Bone marrow (tissue), 2 donors: ENCODE measurements around the gene TEX53.

Experiments
- DNase-seq, 2 donors: peaks; one replicate each; lab custom pipeline; 2025; lab: John Stamatoyannopoulos, UW

Gene TEX53

DNA sequence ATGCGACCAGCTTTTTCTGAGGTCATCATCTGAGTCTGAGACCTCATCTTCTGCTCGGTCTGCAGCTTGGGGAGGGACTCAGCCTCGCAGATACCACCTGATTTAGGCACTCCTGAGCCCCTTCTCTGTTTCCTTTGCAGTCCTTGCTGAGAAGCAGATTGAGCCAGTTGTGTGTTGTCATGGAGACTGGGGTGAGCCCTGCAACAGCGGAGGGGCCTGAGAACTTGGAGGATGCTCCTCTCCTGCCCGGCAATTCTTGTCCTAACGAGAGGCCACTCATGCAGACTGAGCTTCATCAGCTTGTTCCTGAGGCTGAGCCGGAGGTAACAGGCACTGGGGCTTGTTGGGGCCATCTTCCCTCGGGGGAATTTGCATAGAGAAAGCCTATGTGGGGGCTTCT is 19.2 kb downstream of the TEX53 start:
- no peak for DNase-seq

DNA sequence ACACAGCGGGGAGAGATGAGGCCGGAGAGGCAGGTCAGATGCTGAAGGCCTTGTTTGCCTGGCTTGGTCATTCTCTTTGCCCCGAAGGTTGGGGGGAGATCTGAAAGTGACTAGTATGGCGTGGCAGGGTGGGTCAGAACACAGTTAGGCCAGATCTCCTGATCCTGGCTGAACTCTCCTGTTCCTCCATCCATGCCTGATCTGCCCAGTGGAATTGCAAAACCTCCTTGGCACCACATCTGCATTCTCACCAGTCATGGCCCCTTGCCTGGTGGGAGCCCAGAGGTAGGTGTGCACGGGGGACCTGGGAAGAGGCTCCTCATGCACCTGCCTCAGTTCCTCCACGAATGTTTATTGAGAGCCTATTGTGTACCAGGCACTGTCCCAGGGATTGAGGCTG is 23.2 kb downstream of the TEX53 start:
- no peak for DNase-seq

DNA sequence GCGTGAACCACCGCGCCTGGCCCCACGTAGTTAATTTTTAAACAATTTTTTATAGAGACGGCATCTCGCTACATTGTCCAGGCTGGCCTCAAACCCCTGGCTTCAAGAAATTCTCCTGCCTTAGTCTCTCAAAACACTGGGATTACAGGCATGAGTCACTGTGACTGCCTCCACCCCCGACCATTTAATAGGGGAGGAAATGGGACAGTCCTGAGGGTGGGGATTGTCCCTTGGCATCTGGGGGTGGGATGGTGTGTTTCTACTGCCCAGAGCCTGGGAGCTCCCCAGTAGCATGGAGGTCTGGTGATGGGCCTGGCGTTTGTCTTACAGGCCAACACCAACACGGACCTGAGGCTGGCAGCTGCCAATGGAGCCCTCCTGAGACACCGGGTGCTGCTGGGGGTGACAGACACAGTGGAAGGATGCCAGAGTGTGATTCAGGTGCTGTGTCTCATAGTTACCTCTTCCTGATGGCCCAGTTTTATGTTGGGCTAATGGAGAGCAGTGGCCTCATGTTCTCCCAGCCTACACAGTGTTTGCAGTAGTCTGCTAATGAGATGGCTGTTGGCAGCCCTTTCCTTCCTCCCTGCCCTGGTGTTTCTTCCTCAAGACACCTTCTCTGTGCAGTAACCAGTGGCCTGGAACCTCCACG is 24.0 kb downstream of the TEX53 start:
- DNase-seq = no peak

DNA sequence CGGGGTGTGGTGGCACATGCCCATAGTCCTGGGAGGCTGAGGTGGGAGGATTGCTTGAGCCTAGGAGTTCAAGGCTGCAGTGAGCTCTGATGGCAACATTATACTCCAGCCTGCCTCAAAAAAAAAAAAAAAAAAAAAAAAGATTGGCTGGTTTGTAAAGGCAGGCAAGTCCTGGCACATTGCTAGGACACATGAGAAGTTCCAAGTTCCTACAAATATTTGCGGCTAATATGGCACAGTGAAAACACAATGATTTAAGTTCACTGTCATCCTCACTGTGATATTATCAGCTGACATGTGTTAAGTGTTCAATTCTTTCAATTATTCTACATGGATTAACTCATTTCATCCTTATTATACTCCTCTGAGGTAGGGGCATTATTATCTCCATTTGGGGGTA is 26.4 kb downstream of the TEX53 start:
- no peak for DNase-seq

DNA sequence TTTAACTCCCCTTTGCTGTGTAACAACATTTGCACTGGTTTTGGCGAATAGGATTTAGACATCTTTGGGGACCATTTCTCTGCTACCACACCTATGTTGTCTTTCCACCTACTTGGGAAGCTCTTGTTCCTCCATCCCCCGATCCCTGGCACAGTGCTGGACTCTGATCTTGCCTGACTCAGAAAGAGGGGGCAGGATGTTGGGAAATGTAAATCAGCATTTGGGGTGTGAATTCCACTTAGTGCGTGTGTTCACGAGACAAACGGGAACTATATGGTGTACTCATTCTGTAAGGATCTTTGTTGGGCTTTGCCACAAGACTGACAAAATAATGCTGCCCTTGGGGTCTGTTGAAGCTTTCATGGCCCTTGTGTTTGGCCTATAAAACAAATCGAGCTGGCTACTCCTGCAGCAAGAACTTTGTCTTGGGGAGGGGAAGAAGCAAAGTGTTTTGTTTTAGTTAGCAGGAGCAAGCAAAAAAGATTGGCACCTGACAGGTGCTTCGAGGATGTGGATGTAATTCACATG is 28.0 kb downstream of the TEX53 start:
- no peak for DNase-seq

DNA sequence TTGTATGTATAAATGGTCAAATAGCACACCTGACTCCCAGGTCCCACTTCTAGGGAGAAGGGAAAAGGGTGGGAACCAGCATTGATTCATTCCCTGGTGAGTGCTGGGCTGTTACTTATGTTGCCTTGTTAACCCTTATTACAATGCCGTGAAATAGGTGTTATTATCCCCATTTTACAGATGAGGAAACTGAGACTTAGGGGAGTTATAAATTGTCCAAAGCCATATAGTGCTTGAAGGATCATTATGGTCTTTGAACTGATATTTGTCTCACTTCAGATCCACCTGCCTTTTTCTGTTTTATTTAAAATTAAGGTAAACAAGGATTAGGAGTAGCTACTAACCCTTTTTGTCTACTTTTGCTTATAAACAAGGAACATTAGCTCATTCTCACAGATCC is 30.1 kb downstream of the TEX53 start:
- no peak for DNase-seq

DNA sequence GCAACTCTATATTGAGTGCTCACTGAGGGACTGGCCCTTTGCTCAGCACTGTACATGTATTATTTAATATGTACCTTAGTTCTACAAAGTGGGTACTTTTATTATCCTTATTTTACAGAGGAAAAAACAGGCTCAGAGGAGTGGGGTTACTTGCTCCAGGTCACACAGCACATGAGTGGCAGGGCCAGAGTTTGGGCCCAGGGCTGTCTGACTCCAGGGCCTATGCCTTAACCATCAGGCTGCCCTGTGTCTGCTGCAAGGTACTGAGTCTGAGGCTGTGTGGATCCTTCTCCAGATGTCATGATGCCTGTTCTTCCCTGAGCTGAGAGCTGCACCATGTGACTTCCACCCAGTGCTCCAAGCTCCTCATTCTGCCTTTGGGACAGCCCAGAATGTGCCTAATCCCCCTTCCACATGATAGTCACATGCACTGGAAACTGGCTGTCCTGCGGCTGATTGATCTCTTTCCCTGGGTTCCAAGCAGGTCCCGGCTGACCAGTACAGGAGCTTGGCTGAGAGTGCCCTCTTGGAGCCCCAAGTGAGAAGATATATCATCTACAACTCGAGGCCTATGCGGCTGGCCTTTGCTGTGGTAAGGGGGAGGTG is 31.1 kb downstream of the TEX53 start:
- no peak for DNase-seq

DNA sequence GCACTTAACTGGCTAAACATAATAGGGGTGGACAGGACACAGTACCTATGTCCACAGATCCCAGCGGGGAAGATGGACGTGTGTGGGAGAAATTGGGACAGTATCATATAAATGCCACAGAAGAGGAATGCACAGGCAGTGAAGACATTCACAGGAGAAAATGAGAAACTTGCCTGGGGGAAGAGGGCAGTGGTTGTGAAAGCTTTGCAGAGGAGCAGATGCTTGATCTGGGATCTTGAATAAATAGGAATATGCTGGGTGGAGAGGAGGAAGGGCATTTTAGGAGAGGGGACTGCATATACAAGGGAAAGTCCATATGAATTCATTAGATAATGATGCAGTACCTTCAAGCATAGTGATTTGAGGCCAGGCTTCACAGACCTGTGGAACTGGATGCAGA is 32.9 kb downstream of the TEX53 start:
- DNase-seq = no peak

DNA sequence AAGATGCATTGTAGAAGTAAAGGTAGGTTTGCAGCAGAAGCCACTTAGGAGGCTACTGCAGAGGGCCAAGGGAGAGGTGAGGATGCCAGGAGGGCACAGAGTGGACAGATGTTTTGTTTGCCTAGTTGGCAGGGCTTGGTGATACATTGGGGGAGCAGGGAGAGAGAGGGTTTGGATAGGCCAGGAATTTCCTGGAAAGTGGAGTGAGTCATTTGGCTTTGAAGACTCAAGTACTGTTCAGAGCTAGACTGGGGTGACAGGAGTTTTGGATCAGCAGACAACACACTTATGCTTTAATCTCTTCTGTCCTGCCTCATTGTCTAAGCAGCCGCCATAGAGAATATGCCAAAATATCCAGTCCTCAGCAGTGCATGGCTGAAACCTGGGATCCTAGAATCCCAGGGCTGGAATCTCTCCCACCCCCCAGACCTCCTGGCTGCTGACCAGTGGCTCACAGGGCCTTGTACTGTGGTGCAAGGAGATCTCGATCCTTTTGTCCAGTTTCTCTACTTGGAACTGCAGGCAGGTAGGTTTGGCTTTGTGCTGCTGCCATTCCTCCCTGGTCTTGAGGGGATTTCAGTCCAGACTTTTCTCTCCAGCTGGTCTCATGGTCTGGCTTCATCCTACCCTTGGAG is 35.5 kb downstream of the TEX53 start:
- DNase-seq = no peak

DNA sequence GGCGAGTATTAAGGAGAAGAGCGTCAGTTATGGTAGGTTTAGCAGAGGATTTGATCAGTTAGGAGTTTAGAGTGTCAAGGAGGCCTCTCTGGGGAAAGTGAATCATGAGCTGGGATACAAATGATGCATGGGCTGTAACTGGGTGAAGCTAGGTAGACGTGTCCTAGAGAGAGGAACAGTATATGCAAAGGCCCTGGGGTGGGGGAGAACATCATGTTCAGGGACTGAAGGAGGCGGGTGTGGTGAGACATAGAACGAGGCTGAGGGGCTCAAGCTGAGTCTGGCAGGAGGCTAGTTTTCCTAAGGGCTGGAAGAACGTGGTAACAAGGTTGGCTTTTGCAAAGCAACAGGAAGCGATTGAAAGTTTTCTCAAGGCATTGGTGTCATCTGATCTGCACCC is 36.0 kb downstream of the TEX53 start:
- DNase-seq = no peak

DNA sequence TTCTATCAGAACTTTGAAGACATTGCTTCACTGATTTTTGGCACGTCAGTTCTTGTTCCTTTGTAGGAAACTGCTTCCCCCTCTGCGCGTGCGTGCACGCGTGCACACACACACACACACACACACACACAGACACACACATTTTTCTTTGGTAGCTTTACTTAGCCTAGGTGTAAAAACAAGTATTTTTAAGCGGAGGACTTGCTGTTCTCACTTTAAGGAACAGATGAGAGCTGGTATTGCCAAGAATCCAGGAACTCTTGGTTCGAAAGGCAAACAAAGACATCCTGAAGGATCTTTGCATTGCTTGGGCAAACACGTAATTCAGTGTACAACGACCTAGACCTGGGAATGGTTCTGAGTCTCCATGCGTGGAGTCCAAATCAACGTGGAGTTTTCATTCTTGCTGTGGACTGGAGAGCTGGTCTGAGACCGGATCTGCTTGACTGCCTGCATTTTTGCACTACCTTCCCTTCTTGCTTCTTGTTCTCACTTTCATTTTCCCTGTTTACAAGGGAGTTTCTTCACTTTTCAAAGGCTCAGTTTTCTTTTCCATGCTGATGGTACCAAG is 38.3 kb downstream of the TEX53 start:
- DNase-seq = no peak

DNA sequence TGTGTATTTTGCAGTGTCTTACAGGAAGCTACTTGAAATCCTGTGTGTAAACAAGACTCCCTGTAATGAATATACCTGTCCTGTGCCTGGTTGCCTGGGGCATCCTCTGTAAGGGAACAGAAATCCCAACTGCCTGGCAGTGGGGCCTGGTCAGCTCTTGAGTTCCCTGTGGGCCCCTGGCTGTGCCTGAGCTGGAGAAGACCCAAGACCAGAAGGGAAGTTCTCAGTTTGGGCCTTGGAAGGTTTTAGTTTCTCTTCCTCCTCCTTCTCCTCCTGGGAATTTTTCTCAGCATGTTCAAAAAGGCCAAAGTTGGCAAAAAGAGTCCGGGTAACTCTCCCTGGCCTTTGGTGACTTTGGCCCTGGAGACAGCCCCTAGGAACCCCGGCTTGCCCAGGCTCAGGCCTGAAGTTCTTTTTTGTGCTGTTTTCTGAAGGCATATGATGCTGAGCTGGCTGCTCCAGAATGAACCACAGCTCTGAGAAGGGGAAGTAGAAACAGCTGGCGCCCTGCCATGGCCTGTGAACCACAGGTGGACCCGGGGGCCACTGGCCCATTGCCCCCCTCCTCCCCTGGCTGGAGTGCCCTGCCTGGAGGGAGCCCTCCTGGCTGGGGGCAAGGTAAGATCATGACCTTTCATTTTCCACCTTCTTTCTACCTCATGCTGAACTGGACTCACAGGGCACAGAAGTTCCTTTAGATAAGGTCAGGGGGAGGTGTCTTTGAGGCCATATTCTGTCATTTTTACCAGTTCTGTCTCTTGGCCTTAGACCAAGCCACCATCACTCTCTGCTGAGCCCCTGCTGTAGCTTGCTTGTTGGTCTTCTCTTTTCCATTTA is 40.7 kb downstream of the TEX53 start:
- DNase-seq = peak; percentile 58 to 76

DNA sequence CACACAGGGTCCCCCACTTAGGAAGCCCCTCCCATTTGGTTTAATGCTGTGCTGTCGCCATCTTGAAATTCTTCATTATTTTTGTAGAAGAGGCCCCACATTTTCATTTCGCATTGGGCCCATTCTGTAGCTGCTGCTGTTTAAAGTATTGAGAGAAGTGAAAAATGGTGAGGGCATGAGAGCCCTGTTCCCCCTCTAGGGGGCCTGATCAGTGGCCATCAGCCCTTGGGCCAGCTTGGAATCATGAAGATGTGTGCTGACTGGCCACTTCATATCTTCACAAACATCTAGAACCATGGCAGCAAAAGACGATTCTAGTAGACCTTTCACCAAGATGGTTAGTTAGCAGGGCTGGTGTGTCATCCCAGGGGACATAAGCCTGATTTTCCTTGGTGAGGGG is 43.2 kb downstream of the TEX53 start:
- no peak for DNase-seq

DNA sequence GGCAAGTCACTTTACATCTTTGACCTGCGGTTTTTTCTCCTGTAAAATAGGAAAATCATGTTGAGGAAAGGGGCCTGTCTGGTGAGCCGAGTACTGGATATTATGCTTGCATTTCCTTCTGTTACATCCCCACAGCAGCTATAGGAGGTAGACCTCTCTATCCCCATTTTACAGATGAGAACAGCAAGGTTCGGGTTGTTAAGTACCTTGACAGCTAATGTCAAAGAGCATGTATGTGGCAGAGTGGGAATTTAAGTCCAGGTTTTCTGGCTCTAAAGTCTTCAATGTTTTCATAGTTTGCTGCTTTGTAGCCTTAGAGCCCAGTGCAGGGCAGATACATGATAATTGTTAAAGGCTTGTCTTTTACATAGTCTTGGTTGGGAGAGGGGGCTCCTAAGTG is 43.7 kb downstream of the TEX53 start:
- DNase-seq = no peak

DNA sequence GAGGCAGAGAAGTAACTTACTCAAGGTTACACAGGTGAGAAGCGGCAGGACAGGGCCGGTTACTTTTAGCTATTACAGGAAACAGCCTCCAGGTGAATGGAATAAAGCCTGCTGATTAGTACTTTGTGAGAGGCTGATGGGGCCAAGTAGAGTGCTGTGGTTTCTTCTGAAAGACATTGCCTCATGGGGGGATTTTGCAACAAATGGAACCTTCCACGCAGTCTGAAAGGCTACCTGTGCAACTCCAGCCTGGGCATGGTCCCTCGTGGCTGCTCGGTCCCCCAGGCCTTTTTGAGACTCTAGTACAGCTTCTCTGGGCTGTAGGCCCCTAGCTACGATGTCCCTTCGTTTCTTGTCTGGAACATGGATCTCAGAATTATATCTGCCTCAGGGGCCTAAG is 44.5 kb downstream of the TEX53 start:
- DNase-seq = no peak

DNA sequence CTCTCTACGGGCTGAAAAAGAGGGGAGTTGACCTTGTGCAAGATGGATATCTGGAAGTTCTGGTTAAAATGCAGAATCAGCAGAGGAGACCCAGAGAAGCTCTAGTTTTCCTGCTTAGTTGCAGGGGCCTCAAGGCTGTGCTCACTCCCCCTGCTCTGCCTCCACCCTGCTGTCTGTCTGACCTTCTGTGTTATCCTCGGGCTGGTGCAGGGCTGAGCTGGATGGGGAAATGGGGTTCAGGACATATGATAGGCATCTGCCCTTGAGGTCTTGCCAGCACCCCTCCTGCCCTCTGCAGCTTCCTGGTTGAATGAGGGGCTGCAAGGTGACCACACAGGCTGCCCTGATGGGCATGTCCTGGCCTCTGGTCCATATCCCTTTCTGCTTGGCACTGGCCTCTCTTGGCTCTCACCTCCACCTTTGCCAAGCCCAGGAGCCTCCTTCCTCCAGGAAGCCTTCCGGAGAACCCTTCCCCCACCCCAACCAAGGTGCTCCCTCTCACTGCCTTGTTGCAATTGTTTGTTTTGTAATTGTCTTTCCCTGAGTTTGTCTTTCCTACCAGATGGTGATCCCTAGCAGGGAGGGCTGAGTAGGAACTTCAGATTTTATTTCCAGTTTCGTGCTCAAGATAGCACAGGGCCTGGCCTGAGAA is 45.2 kb downstream of the TEX53 start:
- DNase-seq = no peak

DNA sequence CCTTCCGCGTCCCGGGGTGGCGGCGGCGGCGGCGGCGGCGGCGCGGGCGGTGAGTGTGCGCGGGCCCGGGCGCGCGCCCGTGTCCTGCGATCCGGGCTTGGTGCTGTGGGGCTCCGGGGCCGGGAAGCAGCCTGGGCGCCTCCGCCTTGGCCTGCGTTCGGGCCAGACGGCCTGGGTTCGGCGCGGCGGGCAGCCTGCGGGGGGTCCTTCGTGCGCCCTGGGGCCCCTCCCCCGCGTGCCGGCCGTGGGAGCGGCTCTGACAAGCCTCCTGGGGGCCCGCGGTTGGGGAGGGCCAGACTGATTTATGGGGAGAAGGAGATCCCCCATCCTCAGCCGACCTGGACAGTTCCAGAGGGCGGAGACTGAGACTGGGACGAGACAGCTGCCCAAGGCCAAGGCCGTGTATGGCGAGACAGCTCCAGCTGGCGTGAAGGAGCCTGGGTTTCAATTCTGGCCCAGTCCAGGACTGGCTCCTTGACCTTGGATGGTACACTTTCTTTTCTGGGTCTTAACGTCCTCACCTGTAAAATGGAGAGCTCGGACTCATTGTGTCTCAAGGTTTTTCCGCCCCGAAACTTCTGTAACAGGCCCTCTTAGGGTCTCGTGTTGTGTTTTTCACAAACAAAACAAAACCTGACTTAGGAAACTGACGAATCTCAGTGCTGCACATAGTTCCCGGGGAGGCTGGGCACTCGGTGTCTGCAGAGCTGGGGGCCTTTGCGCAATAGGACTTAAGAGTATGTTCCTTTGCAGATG is 45.9 kb downstream of the TEX53 start:
- peak; percentile 4 to 61 for DNase-seq

DNA sequence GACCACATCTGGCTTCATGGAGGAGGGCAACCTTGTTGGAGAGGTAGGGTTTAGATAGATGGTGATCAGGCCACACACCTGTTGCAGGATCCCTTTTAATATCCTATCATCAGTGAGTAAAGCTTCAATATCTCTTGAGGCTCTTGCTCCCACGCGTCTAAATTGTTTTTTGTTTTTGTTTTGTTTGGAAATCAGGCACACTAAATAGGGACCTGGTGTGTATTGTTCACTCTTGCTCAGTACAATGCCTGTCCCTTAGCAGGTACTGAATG is 49.1 kb downstream of the TEX53 start:
- DNase-seq = no peak

DNA sequence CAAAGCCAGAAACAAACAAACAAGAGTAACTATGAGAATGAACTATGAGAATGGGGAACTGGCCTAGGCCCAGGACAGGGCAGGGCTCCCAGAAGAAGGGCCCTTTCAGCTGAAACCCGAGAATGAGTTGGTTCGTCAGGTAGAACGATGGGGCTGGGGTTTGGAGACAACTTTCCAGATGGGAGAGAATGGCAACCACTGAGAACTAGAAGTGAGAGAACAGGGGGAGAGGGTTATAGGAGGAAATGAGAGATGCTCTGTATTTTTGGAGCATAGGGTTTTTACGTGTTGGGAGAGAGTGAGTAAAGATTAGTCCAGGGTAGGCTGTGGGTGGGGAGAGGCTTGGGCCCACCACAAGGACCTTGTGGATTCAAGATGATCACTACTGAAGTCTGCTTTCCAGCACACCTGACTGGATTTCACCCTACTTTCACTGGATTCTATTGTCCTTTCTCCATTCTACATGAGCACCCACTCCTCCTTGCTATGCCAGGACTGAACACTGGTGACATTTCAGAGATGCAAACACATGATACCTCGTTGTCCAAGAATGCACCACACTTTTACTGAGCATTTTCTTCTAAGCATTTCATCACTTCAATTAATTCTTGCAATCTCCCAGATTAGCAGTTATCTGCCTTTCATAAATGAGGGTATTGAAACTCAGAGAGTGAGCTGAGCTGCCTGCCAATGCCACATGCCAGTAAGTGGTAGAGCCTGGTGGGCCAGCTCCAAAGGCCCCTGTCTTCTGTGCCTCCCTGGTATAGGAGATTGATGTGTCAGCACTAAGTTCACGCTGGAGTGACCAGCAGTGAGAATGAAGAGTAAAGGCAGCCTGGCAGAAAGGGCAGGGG is 49.7 kb downstream of the TEX53 start:
- no peak for DNase-seq

DNA sequence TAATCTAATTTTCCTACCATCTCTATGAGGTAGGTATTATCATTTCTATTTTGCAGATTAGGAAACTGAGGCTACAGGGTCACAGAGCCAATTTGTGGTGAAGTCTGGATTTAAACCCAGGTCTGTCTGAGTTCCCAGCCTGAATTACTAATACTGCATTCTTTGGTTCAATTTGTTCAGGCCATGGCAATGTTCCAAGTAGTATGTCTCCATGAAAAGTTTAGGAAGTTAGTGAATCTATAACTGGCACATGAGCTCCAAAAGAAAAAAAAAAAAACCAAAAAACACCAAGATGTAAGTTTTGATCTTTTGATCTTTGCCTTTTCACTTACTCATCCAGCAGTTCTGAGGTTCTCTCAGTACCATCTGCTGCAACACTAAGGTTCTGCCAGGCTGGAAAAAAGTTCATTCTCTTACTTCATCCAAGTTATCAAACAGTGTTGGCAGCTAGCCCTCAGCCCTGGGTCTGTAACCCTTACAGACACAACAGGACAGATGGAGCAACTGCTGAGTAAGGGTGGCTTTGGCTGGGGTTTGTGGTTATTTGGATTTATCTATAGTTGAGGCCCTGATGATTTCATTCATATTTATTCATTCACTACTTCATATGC is 50.9 kb downstream of the TEX53 start:
- peak in 1 of 2 donors; percentile 6 for DNase-seq
